GM19193 (cell line): ENCODE results near the gene MRS2.

ENCODE experiments used
- POLR2A ChIP-seq: IDR thresholded peaks from 4 replicates; pipeline ENCODE4 v1.6.1; 2011; ENCODE audit not compliant: insufficient read depth, insufficient read length; ENCODE audit errors: extremely low read depth

The MRS2 gene, protein sequence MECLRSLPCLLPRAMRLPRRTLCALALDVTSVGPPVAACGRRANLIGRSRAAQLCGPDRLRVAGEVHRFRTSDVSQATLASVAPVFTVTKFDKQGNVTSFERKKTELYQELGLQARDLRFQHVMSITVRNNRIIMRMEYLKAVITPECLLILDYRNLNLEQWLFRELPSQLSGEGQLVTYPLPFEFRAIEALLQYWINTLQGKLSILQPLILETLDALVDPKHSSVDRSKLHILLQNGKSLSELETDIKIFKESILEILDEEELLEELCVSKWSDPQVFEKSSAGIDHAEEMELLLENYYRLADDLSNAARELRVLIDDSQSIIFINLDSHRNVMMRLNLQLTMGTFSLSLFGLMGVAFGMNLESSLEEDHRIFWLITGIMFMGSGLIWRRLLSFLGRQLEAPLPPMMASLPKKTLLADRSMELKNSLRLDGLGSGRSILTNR

DNA sequence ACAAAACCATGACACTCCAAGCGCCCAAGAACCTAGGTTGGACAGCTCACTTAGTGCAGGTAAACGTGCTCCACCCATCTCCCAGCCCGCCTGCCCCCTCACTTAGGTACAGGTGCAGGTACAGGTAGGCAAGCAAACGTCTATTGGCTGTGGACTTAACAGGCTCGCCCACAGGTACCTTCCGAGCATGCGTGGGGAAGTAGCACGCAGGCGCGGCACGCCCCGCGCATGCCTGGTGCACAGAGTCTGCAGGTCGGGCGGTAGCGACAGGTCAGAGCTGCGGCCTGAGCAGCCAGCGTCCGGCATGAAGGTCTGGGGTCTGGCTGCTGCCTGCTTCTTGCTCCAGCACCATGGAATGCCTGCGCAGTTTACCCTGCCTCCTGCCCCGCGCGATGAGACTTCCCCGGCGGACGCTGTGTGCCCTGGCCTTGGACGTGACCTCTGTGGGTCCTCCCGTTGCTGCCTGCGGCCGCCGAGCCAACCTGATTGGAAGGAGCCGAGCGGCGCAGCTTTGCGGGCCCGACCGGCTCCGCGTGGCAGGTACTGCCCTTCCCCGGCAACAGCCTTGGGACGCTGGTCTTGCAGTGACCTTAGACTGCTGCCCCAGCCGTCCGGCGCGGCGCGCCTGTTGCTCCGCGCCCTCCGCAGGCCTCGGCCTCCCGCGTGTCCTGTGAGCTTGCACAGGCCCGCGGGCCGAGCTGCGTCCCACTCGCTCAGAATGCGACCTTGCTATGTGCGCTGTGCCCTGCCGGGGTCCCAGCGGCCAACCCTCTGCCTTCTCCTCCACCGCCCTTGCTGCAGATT lies at the start of gene MRS2:
TSS of gene MRS2 (plus strand) at position 240 of the 804 bp plus-strand sequence. CDS start at position 351, 111 bp downstream.
- peak; percentile 88 for TF ChIP-seq POLR2A

DNA sequence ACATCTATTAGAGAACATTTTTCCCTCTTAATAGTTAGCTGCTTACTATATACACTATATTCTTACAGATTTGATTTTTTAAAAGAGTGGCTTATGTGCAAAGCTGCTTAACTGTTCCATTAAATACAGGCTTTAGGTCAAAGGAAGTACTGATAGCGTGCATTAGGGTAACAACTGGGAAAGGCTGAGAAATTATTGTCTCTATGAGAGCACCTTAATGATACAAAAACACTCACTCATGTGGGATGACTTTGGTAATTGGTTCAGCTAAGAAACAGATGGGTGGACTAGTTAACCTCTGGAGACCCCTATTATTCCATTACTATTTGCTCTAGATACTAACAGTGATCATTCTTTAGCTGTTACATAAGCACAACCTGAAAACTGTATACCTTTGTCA lies 48.9 kb upstream of the MRS2 start:
- TF ChIP-seq POLR2A, result no peak

DNA sequence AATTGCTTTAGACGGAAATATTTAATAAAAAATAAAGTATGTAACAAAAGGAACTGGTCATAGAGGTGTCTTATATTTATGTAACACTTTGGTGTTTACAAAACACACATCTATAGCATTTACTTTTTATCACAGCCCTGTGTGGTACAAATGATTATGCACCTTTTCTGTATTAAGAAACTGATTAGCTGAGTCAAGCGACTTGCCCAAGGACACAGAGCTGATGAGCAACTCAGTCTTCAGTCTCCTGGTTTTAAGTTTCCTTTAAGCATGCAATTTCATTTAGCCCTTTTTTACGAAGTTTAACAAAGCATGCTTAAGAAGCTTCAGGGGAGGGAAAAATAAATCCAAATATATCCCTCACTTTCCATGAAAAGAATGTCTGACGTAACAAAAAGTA lies 47.3 kb upstream of the MRS2 start:
- no peak for TF ChIP-seq POLR2A

DNA sequence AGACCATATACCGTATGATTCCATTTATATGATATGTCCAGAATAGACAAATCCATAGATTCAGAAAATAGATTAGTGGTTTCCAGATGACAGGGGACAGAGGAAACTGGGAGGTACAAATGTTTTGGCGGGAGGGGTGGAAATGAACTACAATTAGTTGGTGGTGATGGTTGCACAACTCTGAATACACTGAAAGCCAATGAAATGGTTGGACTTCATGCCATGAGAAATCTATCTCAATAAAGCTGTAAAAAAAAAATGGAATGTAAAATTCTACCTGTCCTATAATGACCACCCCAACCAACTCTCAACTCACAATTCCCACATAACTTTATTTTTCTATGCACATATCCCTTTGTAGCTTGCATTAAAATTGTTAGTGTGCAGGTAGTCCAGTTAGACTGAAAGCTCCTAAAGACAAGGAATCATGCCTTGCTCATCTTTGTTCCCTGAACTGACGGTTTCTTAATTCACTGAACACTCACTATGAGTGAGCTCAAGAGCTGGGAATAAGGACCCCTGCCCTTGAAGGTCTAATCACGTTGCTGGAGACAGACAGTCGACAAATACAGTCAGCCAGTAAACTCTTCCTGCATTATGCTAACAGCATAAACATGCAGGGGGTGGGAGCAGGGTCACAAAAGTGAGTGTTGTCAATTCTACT lies 46.3 kb upstream of the MRS2 start:
- TF ChIP-seq POLR2A, result no peak

DNA sequence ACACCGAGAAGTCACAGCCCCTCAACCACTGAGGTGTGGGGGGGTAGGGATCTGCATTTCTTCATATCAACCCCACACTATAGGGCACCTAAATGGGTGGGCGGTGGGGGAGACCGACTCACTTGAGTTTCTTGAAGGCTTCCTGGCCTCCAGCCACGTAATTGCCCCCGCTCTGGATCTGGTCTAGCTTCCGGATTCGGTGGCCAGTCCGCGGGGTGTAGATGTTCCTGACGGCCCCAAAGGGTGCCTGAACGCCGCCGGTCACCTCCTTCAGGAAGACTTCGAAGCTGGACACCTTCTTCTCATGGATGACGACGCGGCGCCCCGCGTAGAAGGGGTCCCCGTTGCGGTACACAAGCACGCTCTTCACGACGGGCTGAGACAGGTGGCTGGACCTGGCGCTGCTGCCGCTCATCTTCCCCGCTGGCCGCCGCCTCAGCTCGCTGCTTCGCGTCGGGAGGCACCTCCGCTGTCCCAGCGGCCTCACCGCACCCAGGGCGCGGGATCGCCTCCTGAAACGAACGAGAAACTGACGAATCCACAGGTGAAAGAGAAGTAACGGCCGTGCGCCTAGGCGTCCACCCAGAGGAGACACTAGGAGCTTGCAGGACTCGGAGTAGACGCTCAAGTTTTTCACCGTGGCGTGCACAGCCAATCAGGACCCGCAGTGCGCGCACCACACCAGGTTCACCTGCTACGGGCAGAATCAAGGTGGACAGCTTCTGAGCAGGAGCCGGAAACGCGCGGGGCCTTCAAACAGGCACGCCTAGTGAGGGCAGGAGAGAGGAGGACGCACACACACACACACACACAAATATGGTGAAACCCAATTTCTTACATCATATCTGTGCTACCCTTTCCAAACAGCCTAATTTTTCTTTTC lies 45.2 kb upstream of the MRS2 start, which contains the start of gene DCDC2:
TSS of gene DCDC2 (minus strand) at position 724 of the 883 bp plus-strand sequence. CDS start at position 415, 309 bp downstream.
- no peak for TF ChIP-seq POLR2A

DNA sequence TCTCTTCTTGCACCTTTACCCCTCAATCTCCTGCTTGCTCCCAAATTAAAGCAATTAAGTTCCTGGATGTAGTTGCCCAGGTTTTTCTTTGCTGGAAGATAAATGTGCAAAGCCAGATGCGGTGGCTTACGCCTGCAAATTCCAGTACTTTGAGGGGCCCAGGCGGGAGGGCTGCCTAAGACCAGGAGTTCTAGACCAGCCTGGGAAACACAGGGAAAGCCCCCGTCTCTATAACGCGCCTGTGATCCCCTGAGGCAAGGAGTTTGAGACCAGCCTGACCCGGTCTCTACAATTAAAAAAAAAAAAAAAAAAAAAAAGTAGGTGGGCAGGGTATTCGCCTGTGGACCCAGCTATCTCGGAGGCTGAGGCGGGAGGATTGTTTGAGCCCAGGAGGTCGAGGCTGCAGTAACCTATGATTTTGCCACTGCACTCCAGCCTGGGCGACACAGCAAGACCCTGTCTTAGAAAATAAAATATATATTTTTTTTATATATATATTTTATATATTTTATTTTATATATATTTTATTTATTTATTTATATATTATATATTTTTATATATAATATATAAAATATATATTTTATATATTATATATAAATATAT lies 44.4 kb upstream of the MRS2 start:
- no peak for TF ChIP-seq POLR2A

DNA sequence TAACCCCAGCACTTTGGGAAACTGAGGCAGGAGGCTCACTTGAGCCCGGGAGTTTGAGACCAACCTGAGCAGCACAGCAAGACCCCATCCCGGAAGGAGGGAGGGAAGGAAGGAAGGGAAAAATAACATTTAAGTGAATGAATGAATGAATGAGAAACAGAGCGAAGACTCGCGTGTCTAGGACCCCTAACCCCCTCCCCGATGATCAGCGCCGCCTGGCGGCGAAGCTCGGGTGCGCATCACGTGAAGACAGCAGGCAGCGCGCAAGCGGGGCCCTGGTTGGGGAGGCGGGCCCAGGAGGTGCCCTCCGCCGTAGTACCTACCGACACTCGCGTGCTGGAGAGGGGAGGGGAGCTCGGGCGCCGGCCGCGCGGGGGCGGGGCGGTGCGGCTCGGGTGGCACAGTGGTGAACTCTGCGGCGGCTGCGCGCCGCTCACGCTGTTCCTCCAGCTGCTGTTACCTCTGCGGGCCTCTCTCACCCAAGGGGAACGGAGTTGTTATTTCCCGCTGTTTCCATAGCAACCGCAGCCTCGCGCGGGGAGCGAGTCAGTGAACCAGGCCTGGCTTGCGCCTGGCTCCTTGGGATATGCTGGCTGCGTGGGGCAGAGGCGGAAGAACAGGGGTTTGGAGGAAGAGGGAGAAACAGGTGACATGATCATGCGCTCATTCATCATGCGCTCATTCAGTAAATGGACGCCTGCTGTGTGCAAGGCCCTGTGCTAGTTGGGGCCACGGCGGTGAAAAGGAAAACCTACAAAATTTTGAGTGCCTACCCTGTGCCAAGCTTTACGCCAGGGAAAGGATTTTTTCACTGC lies 42.9 kb upstream of the MRS2 start:
- TF ChIP-seq POLR2A, result no peak

DNA sequence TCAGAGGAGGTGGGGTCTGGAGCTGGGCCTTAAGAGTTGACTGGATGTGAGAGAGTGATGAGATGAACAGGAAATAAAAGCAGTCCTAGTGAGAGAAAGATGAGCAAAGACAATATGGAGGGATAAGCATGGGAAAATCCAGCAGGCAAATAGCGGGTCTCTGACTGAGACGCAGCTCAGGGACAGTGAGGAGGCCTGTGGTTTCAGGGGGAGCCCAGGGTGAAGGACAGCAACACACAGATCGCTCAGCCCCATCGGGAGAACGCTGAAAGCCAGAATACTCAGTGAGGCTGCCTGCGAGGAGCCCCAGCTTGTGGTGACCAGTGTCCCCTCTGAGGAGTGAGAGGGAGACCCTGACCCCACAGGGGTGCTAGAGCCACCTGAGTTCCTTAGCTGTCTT lies 28.1 kb upstream of the MRS2 start:
- no peak for TF ChIP-seq POLR2A

DNA sequence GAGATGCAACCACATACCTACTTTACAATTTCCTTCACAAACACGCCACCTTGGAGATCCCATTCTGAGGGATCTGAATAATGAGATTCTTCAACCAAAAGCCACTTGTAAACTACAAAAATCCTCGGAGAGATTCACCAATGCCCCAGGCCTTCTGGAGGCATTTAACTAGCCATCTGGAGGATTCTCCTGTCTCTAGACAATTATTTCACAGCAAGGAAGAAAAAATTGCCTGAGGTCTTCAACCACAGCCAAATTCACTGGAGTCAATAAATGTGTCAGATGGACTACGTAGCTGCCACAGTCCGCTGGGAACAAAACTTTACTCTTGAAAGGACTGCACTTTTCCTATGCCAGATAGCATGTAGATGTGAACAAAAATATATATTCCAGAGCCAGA lies 25.9 kb upstream of the MRS2 start:
- TF ChIP-seq POLR2A, result no peak

DNA sequence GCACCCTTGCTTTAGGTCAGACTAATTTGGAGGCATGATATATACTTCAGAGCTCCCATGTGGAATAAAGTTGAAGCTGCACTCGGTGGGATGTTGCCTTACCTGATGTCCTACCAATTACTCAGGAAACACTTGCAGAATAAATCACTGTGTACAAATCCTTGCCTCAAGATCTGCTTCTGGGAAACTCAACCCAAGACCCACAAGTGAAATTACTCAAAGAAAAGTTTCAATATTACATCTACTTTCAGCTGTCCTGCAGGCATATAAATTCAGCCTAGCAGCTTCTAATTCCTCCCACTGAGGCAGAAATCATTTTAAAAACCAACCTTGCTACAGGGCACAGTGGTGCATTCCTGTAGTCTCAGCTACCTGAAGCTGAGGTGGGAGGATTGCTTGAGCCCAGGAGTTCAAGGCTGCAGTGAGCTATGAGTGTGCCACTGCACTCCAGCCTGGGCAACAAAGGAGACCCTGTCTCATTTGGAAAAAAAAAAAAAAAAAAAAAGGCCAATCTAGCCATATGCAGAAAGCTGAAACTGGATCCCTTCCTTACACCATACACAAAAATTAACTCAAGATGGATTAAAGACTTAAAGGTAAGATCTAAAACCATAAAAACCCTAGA lies 24.2 kb upstream of the MRS2 start:
- no peak for TF ChIP-seq POLR2A

DNA sequence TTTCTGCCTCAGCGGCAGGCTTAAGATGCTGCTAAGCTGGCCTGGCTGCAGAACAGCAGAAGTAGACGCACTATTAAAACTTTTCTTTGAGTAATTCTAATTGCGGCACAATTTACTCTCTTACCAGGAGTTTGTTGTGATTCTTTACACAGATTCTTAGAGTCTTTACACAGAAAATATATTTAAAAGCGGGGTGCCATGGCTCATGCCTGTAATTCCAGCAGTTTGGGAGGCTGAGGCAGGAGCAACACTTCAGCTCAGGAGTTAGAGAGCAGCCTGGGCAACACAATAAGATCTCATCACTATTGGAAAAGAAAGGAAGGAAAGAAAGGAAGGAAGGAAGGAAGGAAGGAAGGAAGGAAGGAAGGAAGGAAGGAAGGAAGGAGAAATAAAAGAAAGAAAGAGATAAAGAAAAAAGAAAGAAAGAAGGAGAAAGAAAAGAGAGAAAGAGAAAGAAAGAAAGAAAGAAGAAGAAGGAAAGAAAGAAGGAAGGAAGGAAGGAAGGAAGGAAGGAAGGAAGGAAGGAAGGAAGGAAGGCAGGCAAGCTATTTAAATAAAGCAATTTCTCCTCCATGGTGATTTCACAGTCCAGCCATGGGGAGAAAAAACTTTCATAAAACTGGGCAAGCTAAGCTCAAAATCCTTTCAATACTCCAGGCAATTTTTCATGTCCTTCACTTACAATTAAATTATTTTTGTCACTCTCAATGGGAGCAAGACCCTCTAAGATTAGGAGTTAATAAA lies 21.1 kb upstream of the MRS2 start:
- TF ChIP-seq POLR2A, result no peak

DNA sequence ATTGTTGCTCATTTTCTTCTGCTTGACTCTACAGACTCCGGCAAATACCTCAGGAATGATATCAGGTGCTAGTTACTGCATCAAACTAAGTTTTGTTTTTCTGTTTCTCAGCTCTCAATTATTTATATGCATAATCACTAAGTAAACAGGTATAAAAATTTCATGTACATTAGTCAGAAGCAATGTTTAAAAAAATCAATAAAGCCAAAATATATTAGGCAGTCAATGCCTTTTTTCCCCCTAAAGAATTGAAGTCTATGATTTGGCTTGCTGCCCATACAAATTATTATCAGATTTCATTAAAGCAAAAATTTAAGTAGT lies 20.6 kb upstream of the MRS2 start:
- TF ChIP-seq POLR2A, result no peak
